HEK293 (cell line): ENCODE data around the gene ROBO1.

Experiments used
- CTCF ChIA-PET: fragments of 350-600 bp; formaldehyde crosslinking; extraction: SDS; loops from one replicate; lab custom pipeline; 2021; ENCODE audit warnings: antibody characterized with exemption; lab: Yijun Ruan, JAX
- POLR2A ChIA-PET: fragments of 300-600 bp; formaldehyde crosslinking; extraction: SDS; loops from one replicate; lab custom pipeline; 2020; ENCODE audit warnings: antibody characterized with exemption, inconsistent platforms; lab: Yijun Ruan, JAX
- H3K27ac ChIP-seq: fragments of 200-500 bp; sonication (Bioruptor generic); 2 replicates; pipeline ENCODE4 v1.5.1; 2014; ENCODE audit warnings: low read depth, low read length, control low read depth, inconsistent platforms; ENCODE audit errors: extremely low read depth
- H3K36me3 ChIP-seq, 2 experiments: fragments of 200-500 bp in 1 of 2; sonication (Bioruptor generic) in 1 of 2; 1 replicate in 1 of 2; 2 replicates in 1 of 2; pipeline ENCODE4 v1.5.1; 2014 to 2017; ENCODE audit warnings: inconsistent platforms in 2 of 2, low read length in 2 of 2; ENCODE audit not compliant: control insufficient read depth in 2 of 2, insufficient read depth in 1 of 2
- H3K4me1 ChIP-seq: fragments of 200-500 bp; sonication (Bioruptor generic); 2 replicates; pipeline ENCODE4 v1.5.1; 2014; ENCODE audit warnings: mild to moderate bottlenecking, low read length, inconsistent platforms; ENCODE audit not compliant: control insufficient read depth, insufficient read depth
- H3K4me3 ChIP-seq: 2 replicates; pipeline ENCODE4 v1.5.1; 2011; ENCODE audit warnings: low read depth, mild to moderate bottlenecking, control low read depth, low read length, moderate library complexity
- H3K9me3 ChIP-seq: fragments of 200-500 bp; sonication (Bioruptor generic); 2 replicates; pipeline ENCODE4 v1.5.1; 2014; ENCODE audit warnings: low read depth, low read length, inconsistent platforms; ENCODE audit not compliant: control insufficient read depth, insufficient read depth
- ELK4 ChIP-seq: IDR thresholded peaks from 2 replicates; pipeline ENCODE4 v1.6.1; 2011; ENCODE audit warnings: mild to moderate bottlenecking, low read depth, low read length, borderline replicate concordance
- PATZ1 ChIP-seq: fragments of 450-650 bp; formaldehyde crosslinking; IDR thresholded peaks from 2 replicates; pipeline ENCODE4 v1.5.1; 2016; ENCODE audit warnings: missing biosample characterization, missing genetic modification characterization
- PRDM2 ChIP-seq: fragments of 450-650 bp; formaldehyde crosslinking; IDR thresholded peaks from 2 replicates; pipeline ENCODE4 v1.5.1; 2016; ENCODE audit warnings: missing biosample characterization, missing genetic modification characterization, borderline replicate concordance
- TCF7L2 ChIP-seq: IDR thresholded peaks from 2 replicates; pipeline ENCODE4 v1.6.1; 2011; ENCODE audit warnings: low read depth, mild to moderate bottlenecking, inconsistent platforms, low read length, moderate library complexity, borderline replicate concordance
- ZBTB20 ChIP-seq: fragments of 450-650 bp; formaldehyde crosslinking; IDR thresholded peaks from 2 replicates; pipeline ENCODE4 v1.5.1; 2016; ENCODE audit warnings: missing biosample characterization, missing genetic modification characterization
- ZBTB26 ChIP-seq: fragments of 450-650 bp; formaldehyde crosslinking; optimal IDR thresholded peaks from 2 replicates; pipeline ENCODE3; 2016; ENCODE audit warnings: missing biosample characterization, mild to moderate bottlenecking, missing genetic modification characterization
- ZBTB8A ChIP-seq: fragments of 450-650 bp; formaldehyde crosslinking; IDR thresholded peaks from 2 replicates; pipeline ENCODE4 v1.5.1; 2016; ENCODE audit warnings: missing biosample characterization, missing genetic modification characterization
- ZNF16 ChIP-seq: fragments of 450-650 bp; formaldehyde crosslinking; IDR thresholded peaks from 2 replicates; pipeline ENCODE4 v1.5.1; 2016; ENCODE audit warnings: low read depth, missing biosample characterization, missing genetic modification characterization
- ZNF2 ChIP-seq: fragments of 450-650 bp; formaldehyde crosslinking; IDR thresholded peaks from 2 replicates; pipeline ENCODE4 v1.5.1; 2016; ENCODE audit warnings: missing biosample characterization, missing genetic modification characterization
- ZNF394 ChIP-seq: fragments of 450-650 bp; formaldehyde crosslinking; IDR thresholded peaks from 2 replicates; pipeline ENCODE4 v1.5.1; 2016; ENCODE audit warnings: missing biosample characterization, missing genetic modification characterization, mild to moderate bottlenecking, moderate library complexity, borderline replicate concordance
- ZNF416 ChIP-seq: fragments of 450-650 bp; formaldehyde crosslinking; IDR thresholded peaks from 2 replicates; pipeline ENCODE4 v1.5.1; 2016; ENCODE audit warnings: missing biosample characterization, missing genetic modification characterization
- ZNF518A ChIP-seq: fragments of 450-650 bp; formaldehyde crosslinking; conservative IDR thresholded peaks from 2 replicates; pipeline ENCODE4 v1.5.1; 2016; ENCODE audit warnings: low read depth, missing biosample characterization, missing genetic modification characterization
- ZNF549 ChIP-seq: fragments of 450-650 bp; IDR thresholded peaks from 2 replicates; pipeline ENCODE4 v1.5.1; 2018; ENCODE audit warnings: missing biosample characterization, missing genetic modification characterization, mild to moderate bottlenecking, inconsistent platforms, moderate library complexity
- ZNF670 ChIP-seq: fragments of 450-650 bp; formaldehyde crosslinking; IDR thresholded peaks from 2 replicates; pipeline ENCODE4 v1.5.1; 2016; ENCODE audit warnings: missing biosample characterization, missing genetic modification characterization, low read depth
- ZNF692 ChIP-seq: fragments of 450-650 bp; formaldehyde crosslinking; IDR thresholded peaks from 2 replicates; pipeline ENCODE4 v1.5.1; 2016; ENCODE audit warnings: missing biosample characterization, missing genetic modification characterization
- ZNF701 ChIP-seq: fragments of 450-650 bp; formaldehyde crosslinking; IDR thresholded peaks from 2 replicates; pipeline ENCODE4 v1.5.1; 2016; ENCODE audit warnings: missing biosample characterization, missing genetic modification characterization

ROBO1 gene

GRCh38 chr3:78878789-78879188, 889.0 kb downstream of the ROBO1 start (continued):
- no peak for TF ChIP-seq PATZ1

GRCh38 chr3:78878011-78878410, 889.8 kb downstream of the ROBO1 start:
- ChIA-PET CTCF (no interaction called here), POLR2A (no interaction called here)
- H3K9me3 ChIP-seq, result no peaks in the 10 kb centered on the region
- no peaks in the 10 kb centered on the region for H3K36me3 ChIP-seq
- H3K27ac ChIP-seq, result no peak overlapping the region
- no peak overlapping the region for H3K4me3 ChIP-seq
- H3K4me1 ChIP-seq, result peaks cover 4% of the 10 kb centered on the region; the same call in 1 of the 2 replicates
- no peak for TF ChIP-seq ZBTB8A
- TF ChIP-seq ZNF416 (tag by site-specific recombination), result no peak
- no peak for TF ChIP-seq ZNF670 (tag by site-specific recombination)

GRCh38 chr3:78875851-78876250, 891.9 kb downstream of the ROBO1 start:
- H3K9me3 ChIP-seq, result no peaks in the 10 kb centered on the region
- no peaks in the 10 kb centered on the region for H3K36me3 ChIP-seq
- ChIA-PET CTCF (no interaction called here), POLR2A (no interaction called here)
- no peak overlapping the region for H3K27ac ChIP-seq
- peaks cover 9% of the 10 kb centered on the region for H3K4me1 ChIP-seq
- no peak overlapping the region for H3K4me3 ChIP-seq
- no peak for TF ChIP-seq ZNF549 (tag by site-specific recombination)
- TF ChIP-seq ZNF2 (tag by site-specific recombination), result no peak
- no peak for TF ChIP-seq ZNF692
- TF ChIP-seq ZBTB20, result no peak
- no peak for TF ChIP-seq ZNF394 (tag by site-specific recombination)
- no peak for TF ChIP-seq ZNF701 (tag by site-specific recombination)
- TF ChIP-seq ELK4, result no peak
- no peak for TF ChIP-seq ZNF16 (tag by site-specific recombination)
- no peak for TF ChIP-seq ZBTB26 (tag by site-specific recombination)
- TF ChIP-seq ZNF518A, result no peak
- no peak for TF ChIP-seq PRDM2 (tag by site-specific recombination)
- no peak for TF ChIP-seq TCF7L2
